LNCaP clone FGC (cell line): ENCODE data around the gene RGMA.

Source experiments
- DNase-seq: peaks from one replicate; pipeline ENCODE4 v3.0.0-alpha.2; 2011; ENCODE audit warnings: low read depth
- H3K4me3 ChIP-seq: 2 replicates; pipeline ENCODE4 v1.5.1; 2011; ENCODE audit warnings: mild to moderate bottlenecking, low read depth, low read length, control low read depth
- TF ChIP-seq, protein P1 (sequence below): IDR thresholded peaks from 2 replicates; pipeline ENCODE4 v1.5.1; 2012; ENCODE audit warnings: mild to moderate bottlenecking; ENCODE audit not compliant: control insufficient read depth, insufficient read depth; ENCODE audit errors: extremely low read depth

RGMA gene

DNA sequence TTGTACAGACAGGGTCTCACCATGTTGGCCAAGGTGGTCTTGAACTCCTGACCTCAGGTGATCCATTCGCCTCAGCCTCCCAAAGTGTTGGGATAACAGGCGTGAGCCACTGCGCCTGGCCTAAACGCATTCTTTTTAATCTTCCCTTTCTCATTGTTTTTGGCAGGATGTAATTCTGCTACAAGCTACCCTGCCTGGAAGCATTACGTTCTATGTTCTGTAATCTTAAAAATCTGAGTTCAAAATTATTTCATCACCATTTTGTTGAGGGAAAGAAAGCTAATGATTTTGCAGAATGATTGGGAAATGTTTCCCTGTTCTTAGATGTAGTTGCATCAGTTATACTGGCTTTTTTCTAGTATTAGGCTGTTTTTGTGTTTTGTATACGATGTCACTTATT is 71.5 kb downstream of the RGMA start:
- H3K4me3 ChIP-seq: no peak overlapping the region
- TF ChIP-seq, protein P1, sequence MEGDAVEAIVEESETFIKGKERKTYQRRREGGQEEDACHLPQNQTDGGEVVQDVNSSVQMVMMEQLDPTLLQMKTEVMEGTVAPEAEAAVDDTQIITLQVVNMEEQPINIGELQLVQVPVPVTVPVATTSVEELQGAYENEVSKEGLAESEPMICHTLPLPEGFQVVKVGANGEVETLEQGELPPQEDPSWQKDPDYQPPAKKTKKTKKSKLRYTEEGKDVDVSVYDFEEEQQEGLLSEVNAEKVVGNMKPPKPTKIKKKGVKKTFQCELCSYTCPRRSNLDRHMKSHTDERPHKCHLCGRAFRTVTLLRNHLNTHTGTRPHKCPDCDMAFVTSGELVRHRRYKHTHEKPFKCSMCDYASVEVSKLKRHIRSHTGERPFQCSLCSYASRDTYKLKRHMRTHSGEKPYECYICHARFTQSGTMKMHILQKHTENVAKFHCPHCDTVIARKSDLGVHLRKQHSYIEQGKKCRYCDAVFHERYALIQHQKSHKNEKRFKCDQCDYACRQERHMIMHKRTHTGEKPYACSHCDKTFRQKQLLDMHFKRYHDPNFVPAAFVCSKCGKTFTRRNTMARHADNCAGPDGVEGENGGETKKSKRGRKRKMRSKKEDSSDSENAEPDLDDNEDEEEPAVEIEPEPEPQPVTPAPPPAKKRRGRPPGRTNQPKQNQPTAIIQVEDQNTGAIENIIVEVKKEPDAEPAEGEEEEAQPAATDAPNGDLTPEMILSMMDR: no peak
- DNase-seq: no peak

DNA sequence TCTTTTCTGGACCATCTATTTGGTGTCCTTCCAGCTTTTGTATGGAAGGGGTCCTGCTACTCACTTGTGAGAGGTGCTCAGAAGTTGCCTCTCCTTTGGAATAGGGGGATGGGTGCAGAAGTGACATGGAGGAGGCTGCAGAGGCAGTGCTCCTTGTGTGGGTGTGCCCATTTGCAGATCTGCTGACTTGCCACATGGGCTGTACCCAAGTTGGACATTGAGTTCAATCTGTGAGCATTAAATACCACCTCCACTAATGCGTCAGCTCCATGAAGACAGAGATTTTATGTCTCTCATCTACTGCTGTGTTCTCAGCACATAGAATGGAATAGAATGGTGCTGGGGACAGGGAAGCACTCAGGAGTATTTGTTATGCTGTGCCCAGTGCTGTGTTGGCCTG is 76.2 kb downstream of the RGMA start:
- TF ChIP-seq, protein P1: no peak
- no peak overlapping the region for H3K4me3 ChIP-seq
- no peak for DNase-seq

DNA sequence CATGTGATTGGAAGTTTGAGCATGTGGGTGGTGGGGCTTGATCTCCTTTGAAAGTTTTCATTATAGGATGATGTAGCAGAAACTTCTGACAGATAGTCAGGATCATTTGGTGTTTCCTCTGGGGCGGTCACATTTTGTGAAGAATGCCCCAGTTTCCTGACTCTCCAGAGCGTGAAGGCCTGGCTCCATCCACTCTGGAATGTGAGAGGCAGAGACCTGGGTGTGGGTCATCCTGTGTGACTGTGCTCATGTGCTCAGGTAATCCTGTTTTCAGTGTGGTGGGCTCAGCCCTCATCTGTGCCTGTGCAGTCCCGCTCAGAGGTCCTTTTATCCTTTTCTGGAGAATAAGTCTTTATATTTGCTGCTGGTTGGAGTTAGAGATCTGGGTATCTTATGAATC is 81.0 kb downstream of the RGMA start:
- TF ChIP-seq, protein P1: no peak
- no peak for DNase-seq
- H3K4me3 ChIP-seq: no peak overlapping the region

DNA sequence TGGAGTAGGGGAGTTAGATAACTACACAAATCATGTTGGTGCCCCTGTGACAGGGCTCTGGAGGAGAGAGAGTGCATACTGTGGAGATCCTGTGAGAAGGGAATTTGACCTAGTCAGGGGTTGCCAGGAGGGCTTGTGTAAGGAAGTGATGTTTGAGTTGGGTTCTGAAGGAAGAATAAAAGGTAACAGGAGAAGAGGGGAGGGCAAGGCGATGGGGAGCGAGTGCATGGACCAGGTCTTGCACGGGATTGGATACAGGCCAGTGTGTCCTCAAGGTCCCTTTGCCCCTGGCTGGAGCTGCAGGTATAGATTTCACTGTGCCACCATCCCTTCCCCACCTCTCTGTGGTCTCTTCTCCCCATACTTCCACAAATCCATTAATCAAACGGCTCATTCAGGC is 83.9 kb downstream of the RGMA start:
- DNase-seq: no peak
- TF ChIP-seq, protein P1: no peak
- no peak overlapping the region for H3K4me3 ChIP-seq

DNA sequence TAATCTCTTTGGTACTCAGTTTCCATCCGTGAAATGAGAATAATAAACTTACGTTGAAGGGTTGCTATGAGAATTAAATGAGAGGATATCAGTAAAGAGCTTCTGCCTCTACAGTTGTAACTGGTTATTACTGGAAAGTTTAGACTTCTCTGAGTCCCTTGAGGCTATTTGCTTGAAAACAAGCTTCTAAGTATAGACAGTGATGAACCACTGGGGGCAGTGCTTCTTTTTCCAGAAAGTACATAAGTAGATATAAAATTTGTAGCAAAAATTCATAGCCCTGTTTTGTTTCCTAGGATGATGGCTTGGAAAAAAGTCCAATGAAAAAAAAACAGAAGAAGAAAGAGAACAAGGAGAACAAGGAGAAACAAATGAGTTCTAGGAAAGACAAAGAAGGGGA is 87.1 kb downstream of the RGMA start:
- no peak for DNase-seq
- H3K4me3 ChIP-seq: no peak overlapping the region
- TF ChIP-seq, protein P1: no peak

DNA sequence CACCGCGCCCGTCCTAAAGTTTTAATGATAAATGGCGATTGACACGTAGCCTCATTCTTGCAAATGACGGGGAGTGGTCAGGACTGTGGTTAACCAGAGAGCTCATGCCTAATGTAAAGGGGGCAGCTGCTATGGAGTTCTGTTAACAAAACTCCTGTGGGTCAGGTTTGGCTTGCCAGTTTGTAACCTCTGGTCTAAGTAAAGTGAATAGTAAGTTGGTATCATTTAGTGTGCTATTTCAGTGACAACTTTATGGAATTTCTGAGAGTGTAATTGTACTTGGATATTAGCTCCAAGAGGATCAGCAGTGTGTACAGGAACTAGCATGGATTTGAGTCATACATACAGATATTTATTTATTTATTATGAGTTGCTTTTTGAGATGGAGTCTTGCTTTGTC is 87.9 kb downstream of the RGMA start:
- DNase-seq: no peak
- TF ChIP-seq, protein P1: no peak
- H3K4me3 ChIP-seq: no peak overlapping the region

DNA sequence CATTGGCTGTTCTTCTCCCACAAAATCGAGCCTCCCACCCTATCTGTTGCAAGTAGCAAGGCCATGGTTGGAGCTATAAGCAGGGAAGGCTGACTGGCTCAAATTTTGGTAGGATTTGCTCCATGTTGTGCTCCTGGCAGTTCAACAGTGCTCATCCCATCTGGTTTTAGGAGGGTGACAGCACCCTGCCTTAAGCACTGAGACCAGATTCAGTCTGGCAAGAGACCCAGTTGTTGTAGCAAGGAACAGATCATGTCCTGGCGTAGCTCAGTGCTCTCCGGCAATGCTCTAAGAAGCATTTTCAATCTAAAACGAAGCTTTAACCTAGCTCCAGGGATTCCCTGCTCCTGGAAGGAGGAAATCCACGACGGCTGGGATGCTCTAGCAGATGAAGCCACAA is 91.2 kb downstream of the RGMA start:
- no peak overlapping the region for H3K4me3 ChIP-seq
- no peak for DNase-seq
- TF ChIP-seq, protein P1: no peak
